ENCODE results near the gene RASGEF1C. TPM values are rescaled to one million over a fixed set of nuclear protein-coding genes. Genes with fewer than 3 reads are reported as not detected.

The RASGEF1C gene
- total RNA-seq, 4 donors from 2014 or later = 0.58 to 4.0 (median 2.1) TPM

- Histone ChIP-seq H3K27me3 (no peaks in the 10 kb centered on the region), H3K27ac (no peak overlapping the region), H3K36me3 (no peaks in the 10 kb centered on the region), H3K4me1 (no peaks in the 10 kb centered on the region), H3K9me3 (no peaks in the 10 kb centered on the region), H3K4me3 (replicated peaks in 1 of 3) (no peak overlapping the region)
- 81 to 82% methylated on average over 23 of the region's 23 CpGs for WGBS, 2 donors
- DNase-seq = no peak
- intact Hi-C loops (cut with DNase I) = no loop called here
- TF ChIP-seq POLR2A (IDR thresholded peaks at IDR 0.05) (no peak), CTCF (IDR thresholded peaks at IDR 0.05) (no peak)
These were observed 7.7 kb downstream of the RASGEF1C start for GRCh38 chr5:180201051-180201987.

GRCh38 chr5:180199390-180199789 lies 9.6 kb downstream of the RASGEF1C start:
- TF ChIP-seq CTCF (IDR thresholded peaks at IDR 0.05) (no peak), POLR2A (IDR thresholded peaks at IDR 0.05) (no peak)
- Histone ChIP-seq H3K4me3 (replicated peaks in 1 of 3) (no peak overlapping the region), H3K36me3 (no peaks in the 10 kb centered on the region), H3K9me3 (no peaks in the 10 kb centered on the region), H3K4me1 (no peaks in the 10 kb centered on the region), H3K27me3 (no peaks in the 10 kb centered on the region), H3K27ac (no peak overlapping the region)
- no peak for DNase-seq
- intact Hi-C loops (cut with DNase I) = no loop called here
- WGBS, 2 donors = 70 to 72% methylated on average over 8 of the region's 8 CpGs

- 93 to 95% methylated on average over 4 of the region's 4 CpGs for WGBS, 2 donors
- H3K9me3 ChIP-seq = no peaks in the 10 kb centered on the region
- no peak for TF ChIP-seq CTCF (IDR thresholded peaks at IDR 0.05)
- TF ChIP-seq POLR2A (IDR thresholded peaks at IDR 0.05) = no peak
- no peaks in the 10 kb centered on the region for H3K27me3 ChIP-seq
- DNase-seq = no peak
- no peak overlapping the region for H3K4me3 ChIP-seq (replicated peaks in 1 of 3)
- H3K27ac ChIP-seq = no peak overlapping the region
- no peaks in the 10 kb centered on the region for H3K36me3 ChIP-seq
- intact Hi-C loops (cut with DNase I) = no loop called here
- H3K4me1 ChIP-seq = no peaks in the 10 kb centered on the region
These were observed 10.8 kb downstream of the RASGEF1C start for GRCh38 chr5:180198208-180198607.

GRCh38 chr5:180197016-180197702 lies 11.9 kb downstream of the RASGEF1C start:
- Histone ChIP-seq H3K27ac (no peak overlapping the region), H3K27me3 (no peaks in the 10 kb centered on the region), H3K4me1 (no peaks in the 10 kb centered on the region), H3K36me3 (no peaks in the 10 kb centered on the region), H3K4me3 (replicated peaks in 1 of 3) (no peak overlapping the region), H3K9me3 (no peaks in the 10 kb centered on the region)
- intact Hi-C loops (cut with DNase I) = no loop called here
- TF ChIP-seq CTCF (IDR thresholded peaks at IDR 0.05) (no peak), POLR2A (IDR thresholded peaks at IDR 0.05) (no peak)
- WGBS, 2 donors = 84 to 91% methylated on average over 4 to 11 of the region's 14 CpGs
- no peak for DNase-seq
